Measurements from ENCODE around the gene NRG4.

The NRG4 gene

GRCh38 chr15:75961331-75961730, 50.9 kb downstream of the NRG4 start:
- TF ChIP-seq SIN3A (IDR thresholded peaks at IDR 0.05; ENCODE audit: borderline replicate concordance, insufficient read depth, low read length) (no peak), FOXP2 (optimal IDR thresholded peaks at IDR 0.05; ENCODE audit: borderline replicate concordance, extremely low read depth, extremely low read length, insufficient read depth) (no peak), POLR2AphosphoS5 (IDR thresholded peaks at IDR 0.05; ENCODE audit: low read depth, low read length) (no peak), REST (IDR thresholded peaks at IDR 0.05; ENCODE audit: insufficient read depth in 1 of 2, low read depth in 2 of 2, low read length in 2 of 2) (no peak), TAF1 (IDR thresholded peaks at IDR 0.05; ENCODE audit: borderline replicate concordance, insufficient read depth, low read length) (no peak)

- TF ChIP-seq POLR2AphosphoS5 (IDR thresholded peaks at IDR 0.05; ENCODE audit: low read depth, low read length): no peak
- TF ChIP-seq REST (IDR thresholded peaks at IDR 0.05; ENCODE audit: insufficient read depth in 1 of 2, low read depth in 2 of 2, low read length in 2 of 2): no peak
- no peak for TF ChIP-seq SIN3A (IDR thresholded peaks at IDR 0.05; ENCODE audit: borderline replicate concordance, insufficient read depth, low read length)
- no peak for TF ChIP-seq FOXP2 (optimal IDR thresholded peaks at IDR 0.05; ENCODE audit: borderline replicate concordance, extremely low read depth, extremely low read length, insufficient read depth)
- no peak for TF ChIP-seq TAF1 (IDR thresholded peaks at IDR 0.05; ENCODE audit: borderline replicate concordance, insufficient read depth, low read length)
Observed at GRCh38 chr15:75955720-75956119, 56.5 kb downstream of the NRG4 start.

GRCh38 chr15:75952525-75952924, 59.7 kb downstream of the NRG4 start:
- TF ChIP-seq POLR2AphosphoS5 (IDR thresholded peaks at IDR 0.05; ENCODE audit: low read depth, low read length) (no peak), FOXP2 (optimal IDR thresholded peaks at IDR 0.05; ENCODE audit: borderline replicate concordance, extremely low read depth, extremely low read length, insufficient read depth) (no peak), REST (IDR thresholded peaks at IDR 0.05; ENCODE audit: insufficient read depth in 1 of 2, low read depth in 2 of 2, low read length in 2 of 2) (no peak), SIN3A (IDR thresholded peaks at IDR 0.05; ENCODE audit: borderline replicate concordance, insufficient read depth, low read length) (no peak), TAF1 (IDR thresholded peaks at IDR 0.05; ENCODE audit: borderline replicate concordance, insufficient read depth, low read length) (no peak)

- TF ChIP-seq FOXP2 (optimal IDR thresholded peaks at IDR 0.05; ENCODE audit: borderline replicate concordance, extremely low read depth, extremely low read length, insufficient read depth) (no peak), REST (IDR thresholded peaks at IDR 0.05; ENCODE audit: insufficient read depth in 1 of 2, low read depth in 2 of 2, low read length in 2 of 2) (no peak), TAF1 (IDR thresholded peaks at IDR 0.05; ENCODE audit: borderline replicate concordance, insufficient read depth, low read length) (no peak), SIN3A (IDR thresholded peaks at IDR 0.05; ENCODE audit: borderline replicate concordance, insufficient read depth, low read length) (no peak), POLR2AphosphoS5 (IDR thresholded peaks at IDR 0.05; ENCODE audit: low read depth, low read length) (no peak)
Observed at GRCh38 chr15:75948761-75949296, 63.4 kb downstream of the NRG4 start.

- TF ChIP-seq TAF1 (IDR thresholded peaks at IDR 0.05; ENCODE audit: borderline replicate concordance, insufficient read depth, low read length): no peak
- no peak for TF ChIP-seq POLR2AphosphoS5 (IDR thresholded peaks at IDR 0.05; ENCODE audit: low read depth, low read length)
- TF ChIP-seq SIN3A (IDR thresholded peaks at IDR 0.05; ENCODE audit: borderline replicate concordance, insufficient read depth, low read length): no peak
- TF ChIP-seq FOXP2 (optimal IDR thresholded peaks at IDR 0.05; ENCODE audit: borderline replicate concordance, extremely low read depth, extremely low read length, insufficient read depth): no peak
- TF ChIP-seq REST (IDR thresholded peaks at IDR 0.05; ENCODE audit: insufficient read depth in 1 of 2, low read depth in 2 of 2, low read length in 2 of 2): no peak
Observed at GRCh38 chr15:75947092-75947491, 65.1 kb downstream of the NRG4 start.

Measured in PFSK-1 (cell line).